ENCODE measurements around the gene GFER.

Gene GFER

GRCh38 chr16:2006317-2006716 lies 22.3 kb downstream of the GFER start:
- Histone ChIP-seq H2BK12ac (ENCODE audit: low read length) (no peak overlapping the region), H3K23ac (ENCODE audit: low read length) (no peak overlapping the region), H3K36me3 (ENCODE audit: control insufficient read depth in 1 of 2, insufficient read depth in 2 of 2, low read length in 2 of 2) (peaks cover 30 to 32% of the 10 kb centered on the region in 2 experiments), H4K12ac (ENCODE audit: low read depth, low read length) (no peak overlapping the region), H3K4me3 (ENCODE audit: low read depth, low read length) (no peak overlapping the region), H3K9ac (ENCODE audit: low read length) (no peak overlapping the region), H2BK120ac (ENCODE audit: insufficient read depth, low read length, poor library complexity) (no peak overlapping the region), H3K79me1 (ENCODE audit: low read length) (peaks cover 7% of the 10 kb centered on the region), H4K91ac (ENCODE audit: low read depth, low read length) (no peak overlapping the region), H3K4me2 (ENCODE audit: low read length) (no peak overlapping the region), H3K9me3 (ENCODE audit: insufficient read depth, low read depth, low read length) (peaks cover 1% of the 10 kb centered on the region), H3K4ac (ENCODE audit: low read depth, low read length) (peak overlapping the region; percentile 41), H2BK5ac (ENCODE audit: low read depth, low read length, poor library complexity) (no peak overlapping the region), H3K79me2 (ENCODE audit: control insufficient read depth, insufficient read depth, low read length, poor library complexity) (peaks cover 13% of the 10 kb centered on the region), H3K27ac (ENCODE audit: low read depth, low read length) (no peak overlapping the region), H2AFZ (ENCODE audit: insufficient read depth, low read length, poor library complexity) (no peak overlapping the region), H3K27me3 (ENCODE audit: insufficient read depth, low read length) (no peaks in the 10 kb centered on the region), H4K8ac (ENCODE audit: low read depth, low read length) (no peak overlapping the region), H3K14ac (ENCODE audit: low read length) (no peak overlapping the region), H3K18ac (ENCODE audit: low read length) (peak overlapping the region; percentile 15), H3K4me1 (ENCODE audit: control insufficient read depth in 1 of 2, insufficient read depth in 2 of 2, low read length in 2 of 2) (peaks cover 13 to 26% of the 10 kb centered on the region in 2 experiments), H2AK5ac (ENCODE audit: low read length) (no peak overlapping the region)
- no CpG with 5 or more reads among the region's 8 CpGs for WGBS (ENCODE audit: extremely low coverage, insufficient coverage, insufficient read length)
- no peak for DNase-seq

- no CpG with 5 or more reads among the region's 16 CpGs for WGBS (ENCODE audit: extremely low coverage, insufficient coverage, insufficient read length)
- H3K4me2 ChIP-seq (ENCODE audit: low read length): no peak overlapping the region
- H3K36me3 ChIP-seq (ENCODE audit: control insufficient read depth in 1 of 2, insufficient read depth in 2 of 2, low read length in 2 of 2): peaks cover 20 to 22% of the 10 kb centered on the region in 2 experiments
- DNase-seq: no peak
- H3K18ac ChIP-seq (ENCODE audit: low read length): no peak overlapping the region
- H2BK5ac ChIP-seq (ENCODE audit: low read depth, low read length, poor library complexity): no peak overlapping the region
- peak overlapping the region; percentile 41 for H3K4ac ChIP-seq (ENCODE audit: low read depth, low read length)
- H3K4me3 ChIP-seq (ENCODE audit: low read depth, low read length): no peak overlapping the region
- no peak overlapping the region for H2AFZ ChIP-seq (ENCODE audit: insufficient read depth, low read length, poor library complexity)
- peaks cover 1% of the 10 kb centered on the region for H3K9me3 ChIP-seq (ENCODE audit: insufficient read depth, low read depth, low read length)
- no peak overlapping the region for H2BK120ac ChIP-seq (ENCODE audit: insufficient read depth, low read length, poor library complexity)
- peaks cover 13% of the 10 kb centered on the region for H3K79me2 ChIP-seq (ENCODE audit: control insufficient read depth, insufficient read depth, low read length, poor library complexity)
- H3K23ac ChIP-seq (ENCODE audit: low read length): no peak overlapping the region
- H4K8ac ChIP-seq (ENCODE audit: low read depth, low read length): no peak overlapping the region
- no peak overlapping the region for H2BK12ac ChIP-seq (ENCODE audit: low read length)
- H4K91ac ChIP-seq (ENCODE audit: low read depth, low read length): no peak overlapping the region
- peaks cover 13 to 26% of the 10 kb centered on the region in 2 experiments for H3K4me1 ChIP-seq (ENCODE audit: control insufficient read depth in 1 of 2, insufficient read depth in 2 of 2, low read length in 2 of 2)
- H3K27ac ChIP-seq (ENCODE audit: low read depth, low read length): no peak overlapping the region
- H4K12ac ChIP-seq (ENCODE audit: low read depth, low read length): no peak overlapping the region
- H3K14ac ChIP-seq (ENCODE audit: low read length): no peak overlapping the region
- no peaks in the 10 kb centered on the region for H3K27me3 ChIP-seq (ENCODE audit: insufficient read depth, low read length)
- no peak overlapping the region for H3K9ac ChIP-seq (ENCODE audit: low read length)
- no peak overlapping the region for H2AK5ac ChIP-seq (ENCODE audit: low read length)
- peaks cover 7% of the 10 kb centered on the region for H3K79me1 ChIP-seq (ENCODE audit: low read length)
Measured at GRCh38 chr16:2007081-2007836, 23.3 kb downstream of the GFER start.

- peaks cover 13% of the 10 kb centered on the region for H3K79me2 ChIP-seq (ENCODE audit: control insufficient read depth, insufficient read depth, low read length, poor library complexity)
- H3K79me1 ChIP-seq (ENCODE audit: low read length): peaks cover 7% of the 10 kb centered on the region
- no CpG with 5 or more reads among the region's 15 CpGs for WGBS (ENCODE audit: extremely low coverage, insufficient coverage, insufficient read length)
- H2AFZ ChIP-seq (ENCODE audit: insufficient read depth, low read length, poor library complexity): no peak overlapping the region
- no peak overlapping the region for H2AK5ac ChIP-seq (ENCODE audit: low read length)
- H3K23ac ChIP-seq (ENCODE audit: low read length): no peak overlapping the region
- no peaks in the 10 kb centered on the region for H3K27me3 ChIP-seq (ENCODE audit: insufficient read depth, low read length)
- H3K27ac ChIP-seq (ENCODE audit: low read depth, low read length): no peak overlapping the region
- no peak overlapping the region for H2BK120ac ChIP-seq (ENCODE audit: insufficient read depth, low read length, poor library complexity)
- H3K36me3 ChIP-seq (ENCODE audit: control insufficient read depth in 1 of 2, insufficient read depth in 2 of 2, low read length in 2 of 2): peaks cover 12 to 14% of the 10 kb centered on the region in 2 experiments
- H3K18ac ChIP-seq (ENCODE audit: low read length): no peak overlapping the region
- H4K8ac ChIP-seq (ENCODE audit: low read depth, low read length): no peak overlapping the region
- no peak overlapping the region for H4K91ac ChIP-seq (ENCODE audit: low read depth, low read length)
- H3K9me3 ChIP-seq (ENCODE audit: insufficient read depth, low read depth, low read length): peaks cover 1% of the 10 kb centered on the region
- no peak overlapping the region for H3K4me3 ChIP-seq (ENCODE audit: low read depth, low read length)
- H2BK5ac ChIP-seq (ENCODE audit: low read depth, low read length, poor library complexity): no peak overlapping the region
- no peak overlapping the region for H3K9ac ChIP-seq (ENCODE audit: low read length)
- peak overlapping the region; percentile 32 for H3K4ac ChIP-seq (ENCODE audit: low read depth, low read length)
- DNase-seq: peak; percentile 85 to 91
- H2BK12ac ChIP-seq (ENCODE audit: low read length): no peak overlapping the region
- no peak overlapping the region for H3K14ac ChIP-seq (ENCODE audit: low read length)
- H3K4me1 ChIP-seq (ENCODE audit: control insufficient read depth in 1 of 2, insufficient read depth in 2 of 2, low read length in 2 of 2): peaks cover 13 to 26% of the 10 kb centered on the region in 2 experiments
- H3K4me2 ChIP-seq (ENCODE audit: low read length): peak overlapping the region; percentile 85
- H4K12ac ChIP-seq (ENCODE audit: low read depth, low read length): no peak overlapping the region
Measured at GRCh38 chr16:2008009-2008526, 24.1 kb downstream of the GFER start.

- no peak overlapping the region for H4K91ac ChIP-seq (ENCODE audit: low read depth, low read length)
- peaks cover 7 to 9% of the 10 kb centered on the region in 2 experiments for H3K36me3 ChIP-seq (ENCODE audit: control insufficient read depth in 1 of 2, insufficient read depth in 2 of 2, low read length in 2 of 2)
- H4K12ac ChIP-seq (ENCODE audit: low read depth, low read length): no peak overlapping the region
- H3K4me1 ChIP-seq (ENCODE audit: control insufficient read depth in 1 of 2, insufficient read depth in 2 of 2, low read length in 2 of 2): peaks cover 13 to 26% of the 10 kb centered on the region in 2 experiments
- H2AK5ac ChIP-seq (ENCODE audit: low read length): no peak overlapping the region
- peak overlapping the region; percentile 99 for H3K9ac ChIP-seq (ENCODE audit: low read length)
- H3K79me1 ChIP-seq (ENCODE audit: low read length): peaks cover 7% of the 10 kb centered on the region
- peak overlapping the region; percentile 56 for H3K4ac ChIP-seq (ENCODE audit: low read depth, low read length)
- no peak overlapping the region for H3K27ac ChIP-seq (ENCODE audit: low read depth, low read length)
- no peak overlapping the region for H3K23ac ChIP-seq (ENCODE audit: low read length)
- peaks cover 1% of the 10 kb centered on the region for H3K9me3 ChIP-seq (ENCODE audit: insufficient read depth, low read depth, low read length)
- no peak overlapping the region for H2AFZ ChIP-seq (ENCODE audit: insufficient read depth, low read length, poor library complexity)
- peak overlapping the region; percentile 85 for H3K4me2 ChIP-seq (ENCODE audit: low read length)
- H3K14ac ChIP-seq (ENCODE audit: low read length): no peak overlapping the region
- H3K79me2 ChIP-seq (ENCODE audit: control insufficient read depth, insufficient read depth, low read length, poor library complexity): peaks cover 13% of the 10 kb centered on the region
- DNase-seq: peak in 1 of 2 donors; percentile 52
- no CpG with 5 or more reads among the region's 23 CpGs for WGBS (ENCODE audit: extremely low coverage, insufficient coverage, insufficient read length)
- no peaks in the 10 kb centered on the region for H3K27me3 ChIP-seq (ENCODE audit: insufficient read depth, low read length)
- no peak overlapping the region for H3K18ac ChIP-seq (ENCODE audit: low read length)
- H2BK5ac ChIP-seq (ENCODE audit: low read depth, low read length, poor library complexity): no peak overlapping the region
- H2BK12ac ChIP-seq (ENCODE audit: low read length): no peak overlapping the region
- no peak overlapping the region for H4K8ac ChIP-seq (ENCODE audit: low read depth, low read length)
- H2BK120ac ChIP-seq (ENCODE audit: insufficient read depth, low read length, poor library complexity): no peak overlapping the region
- peak overlapping the region; percentile 96 for H3K4me3 ChIP-seq (ENCODE audit: low read depth, low read length)
Measured at GRCh38 chr16:2008631-2009163, 24.7 kb downstream of the GFER start.
